Tibial nerve (tissue), 4 donors: ENCODE data around the gene PLP2. TPM values are rescaled to one million over a fixed set of nuclear protein-coding genes. Genes with fewer than 3 reads are reported as not detected.

ENCODE experiments used
- DNase-seq, 2 donors: peaks; one replicate each; pipeline ENCODE4 v3.0.0-alpha.2; 2019; ENCODE audit warnings: low spot score in 2 of 2
- H3K27ac ChIP-seq, 4 donors: fragments of 200-600 bp; sonication (generic) in 3 of 4; one replicate each; pipeline ENCODE4 v1.5.1; 2017 to 2019; ENCODE audit warnings: mild to moderate bottlenecking in 1 of 4
- H3K27me3 ChIP-seq, 2 donors: fragments of 200-600 bp; sonication (generic) in 1 of 2; one replicate each; pipeline versions ENCODE4 v1.5.1 to v1.6.0; 2017 to 2019
- H3K36me3 ChIP-seq, 3 donors: fragments of 200-600 bp; sonication (generic); one replicate each; pipeline ENCODE4 v1.5.1; 2018 to 2019
- H3K4me1 ChIP-seq, 4 donors: fragments of 200-600 bp; sonication (generic) in 3 of 4; one replicate each; pipeline ENCODE4 v1.5.1; 2017 to 2019
- H3K4me3 ChIP-seq, 4 donors: fragments of 200-600 bp; sonication (generic) in 3 of 4; one replicate each; pipeline ENCODE4 v1.5.1; 2017 to 2019; ENCODE audit warnings: mild to moderate bottlenecking in 1 of 4, moderate library complexity in 1 of 4
- H3K9me3 ChIP-seq, 4 donors: fragments of 200-600 bp; sonication (generic) in 3 of 4; one replicate each; pipeline ENCODE4 v1.5.1; 2017 to 2019
- EP300 ChIP-seq, 2 donors: sonication (generic); formaldehyde crosslinking; IDR thresholded peaks; one replicate each; pipeline ENCODE4 v1.6.1; 2017; ENCODE audit warnings: antibody characterized with exemption in 2 of 2, mild to moderate bottlenecking in 1 of 2
- POLR2A ChIP-seq, 2 donors: fragments of 450-650 bp; IDR thresholded peaks; one replicate each; pipeline ENCODE4 v1.6.1; 2017; ENCODE audit warnings: antibody characterized with exemption in 2 of 2, mild to moderate bottlenecking in 2 of 2, moderate library complexity in 2 of 2
- WGBS, 2 donors: methylation state at CpG; one replicate each; pipeline ENCODE4 v1.1.5; 2018; 5-methylcytosine and 5-hydroxymethylcytosine counted together
- total RNA-seq, 4 donors: library from RNA; depleted of rRNA; stranded (reverse); fragments of >200 nt; gene quantifications; one replicate each; pipeline ENCODE4 v1.1.0, GENCODE V29; 2016
- TF ChIP-seq, protein P1 (sequence below), 5 experiments: fragments of 200-600 bp in 3 of 5; fragments of 450-650 bp in 2 of 5; sonication (generic) in 3 of 5; IDR thresholded peaks; one replicate each; pipeline ENCODE4 v1.5.1; 2016 to 2019; ENCODE audit warnings: antibody characterized with exemption in 5 of 5, mild to moderate bottlenecking in 3 of 5, moderate library complexity in 2 of 5

PLP2 gene
- total RNA-seq, 4 donors from 2014 or later = 22.0 to 34.7 (median 31.5) TPM

DNA sequence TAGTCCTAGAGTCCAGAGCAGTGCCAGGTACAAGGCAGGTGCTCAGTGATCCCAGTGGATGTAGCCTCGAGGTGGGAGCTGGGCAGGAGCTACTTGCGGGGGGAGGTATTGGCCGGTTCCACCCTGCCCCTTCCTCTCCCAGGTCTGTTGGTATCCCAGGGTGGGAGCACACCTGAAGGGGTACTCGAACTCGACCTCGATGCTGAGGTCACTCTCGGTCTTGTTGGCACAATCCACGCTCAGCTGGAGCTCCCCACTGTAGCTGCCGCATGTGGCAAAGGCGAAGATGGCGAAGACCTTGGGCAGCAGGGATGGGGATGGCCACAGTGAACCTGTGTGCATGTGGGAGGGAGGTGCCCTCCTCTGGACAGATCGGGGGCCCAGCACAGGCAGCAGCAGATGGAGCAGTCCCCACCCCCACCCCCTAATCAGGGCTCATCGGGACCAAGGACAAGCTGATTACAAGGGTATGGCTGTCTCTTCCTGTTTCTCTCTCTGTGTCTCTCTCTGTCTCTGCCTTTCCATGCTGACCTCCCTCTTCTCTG, 25.9 kb downstream of the PLP2 start:
- H3K9me3 ChIP-seq = no peaks in the 10 kb centered on the region
- 84% methylated on average over 13 of the region's 13 CpGs; no CpG with 5 or more reads in 1 of the 2 donors for WGBS, 2 donors
- no peak overlapping the region for H3K4me3 ChIP-seq
- H3K4me1 ChIP-seq = peaks cover 0 to 15% (median 0%) of the 10 kb centered on the region in 4 donors
- no peaks in the 10 kb centered on the region for H3K27me3 ChIP-seq
- no peak for TF ChIP-seq POLR2A (IDR thresholded peaks at IDR 0.05)
- TF ChIP-seq EP300 (IDR thresholded peaks at IDR 0.05) = no peak
- TF ChIP-seq, protein P1, sequence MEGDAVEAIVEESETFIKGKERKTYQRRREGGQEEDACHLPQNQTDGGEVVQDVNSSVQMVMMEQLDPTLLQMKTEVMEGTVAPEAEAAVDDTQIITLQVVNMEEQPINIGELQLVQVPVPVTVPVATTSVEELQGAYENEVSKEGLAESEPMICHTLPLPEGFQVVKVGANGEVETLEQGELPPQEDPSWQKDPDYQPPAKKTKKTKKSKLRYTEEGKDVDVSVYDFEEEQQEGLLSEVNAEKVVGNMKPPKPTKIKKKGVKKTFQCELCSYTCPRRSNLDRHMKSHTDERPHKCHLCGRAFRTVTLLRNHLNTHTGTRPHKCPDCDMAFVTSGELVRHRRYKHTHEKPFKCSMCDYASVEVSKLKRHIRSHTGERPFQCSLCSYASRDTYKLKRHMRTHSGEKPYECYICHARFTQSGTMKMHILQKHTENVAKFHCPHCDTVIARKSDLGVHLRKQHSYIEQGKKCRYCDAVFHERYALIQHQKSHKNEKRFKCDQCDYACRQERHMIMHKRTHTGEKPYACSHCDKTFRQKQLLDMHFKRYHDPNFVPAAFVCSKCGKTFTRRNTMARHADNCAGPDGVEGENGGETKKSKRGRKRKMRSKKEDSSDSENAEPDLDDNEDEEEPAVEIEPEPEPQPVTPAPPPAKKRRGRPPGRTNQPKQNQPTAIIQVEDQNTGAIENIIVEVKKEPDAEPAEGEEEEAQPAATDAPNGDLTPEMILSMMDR (IDR thresholded peaks at IDR 0.05) = no peak
- H3K27ac ChIP-seq = no peak overlapping the region
- no peaks in the 10 kb centered on the region for H3K36me3 ChIP-seq
- no peak for DNase-seq

DNA sequence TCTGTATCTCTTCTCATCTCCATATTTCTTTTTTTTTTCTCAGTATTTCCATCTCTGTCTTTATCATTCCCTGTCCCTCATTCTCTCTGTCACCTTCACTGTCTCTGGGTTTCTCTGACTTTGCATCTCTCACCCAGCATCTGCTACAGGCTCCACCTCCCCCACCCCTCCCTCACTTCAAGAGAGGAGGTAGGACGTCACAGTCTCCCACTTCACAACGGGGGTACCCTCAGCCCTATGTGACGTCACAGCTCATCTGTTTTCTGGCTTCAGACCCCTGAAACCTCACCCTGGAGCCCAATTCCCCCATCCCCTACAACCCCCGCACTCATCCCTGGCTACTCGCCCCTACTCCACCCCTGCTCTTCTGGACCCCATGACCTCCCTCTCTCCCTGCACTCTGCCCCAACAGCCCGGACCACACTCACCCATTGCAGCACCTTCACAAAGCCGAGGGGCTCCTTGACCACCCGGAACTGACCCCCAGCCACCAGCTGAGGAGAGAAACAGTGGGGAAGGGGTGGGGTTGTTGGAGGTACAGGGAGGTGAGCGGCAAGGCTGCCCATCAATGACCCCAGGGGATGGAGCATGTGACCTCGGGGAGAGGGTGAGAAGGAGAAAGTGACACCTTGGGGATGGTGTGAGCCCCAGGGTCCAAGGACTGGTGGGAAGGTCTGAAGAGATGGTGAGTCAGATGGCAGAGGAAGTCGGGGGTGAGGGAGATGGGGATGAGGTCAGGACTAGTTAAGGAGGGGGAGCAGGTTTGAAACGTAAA, 27.0 kb downstream of the PLP2 start:
- 12 to 48% methylated on average over 11 to 12 of the region's 12 CpGs for WGBS, 2 donors
- no peak overlapping the region for H3K4me3 ChIP-seq
- no peaks in the 10 kb centered on the region for H3K9me3 ChIP-seq
- H3K36me3 ChIP-seq = no peaks in the 10 kb centered on the region
- H3K27ac ChIP-seq = no peak overlapping the region
- TF ChIP-seq POLR2A (IDR thresholded peaks at IDR 0.05) (no peak), EP300 (IDR thresholded peaks at IDR 0.05) (no peak)
- TF ChIP-seq, protein P1 (IDR thresholded peaks at IDR 0.05) = no peak
- no peaks in the 10 kb centered on the region for H3K27me3 ChIP-seq
- H3K4me1 ChIP-seq = peaks cover 0 to 15% (median 0%) of the 10 kb centered on the region in 4 donors
- no peak for DNase-seq

DNA sequence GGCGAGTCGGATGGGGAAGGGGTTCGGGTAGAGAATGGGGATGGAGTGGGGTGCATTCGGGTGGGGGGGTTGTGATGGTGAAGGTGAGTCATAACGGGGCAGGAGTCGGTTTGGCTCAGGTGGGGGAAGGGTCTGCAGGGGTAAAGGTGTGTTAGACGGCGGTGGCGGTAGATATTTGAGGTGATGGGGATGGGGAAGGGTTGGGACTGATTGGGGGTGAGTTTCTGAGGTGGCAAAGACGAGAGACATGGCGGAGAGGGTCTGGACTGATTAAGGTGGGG, 27.6 kb downstream of the PLP2 start:
- no peaks in the 10 kb centered on the region for H3K27me3 ChIP-seq
- H3K4me1 ChIP-seq = peaks cover 0 to 15% (median 0%) of the 10 kb centered on the region in 4 donors
- WGBS, 2 donors = 9 to 47% methylated on average over 11 of the region's 11 CpGs
- TF ChIP-seq, protein P1 (IDR thresholded peaks at IDR 0.05) = no peak
- no peak for TF ChIP-seq EP300 (IDR thresholded peaks at IDR 0.05)
- TF ChIP-seq POLR2A (IDR thresholded peaks at IDR 0.05) = no peak
- DNase-seq = no peak
- no peaks in the 10 kb centered on the region for H3K9me3 ChIP-seq
- no peaks in the 10 kb centered on the region for H3K36me3 ChIP-seq
- peak overlapping the region in 1 of 4 donors; percentile 72 for H3K27ac ChIP-seq
- peak overlapping the region in 1 of 4 donors; percentile 54 for H3K4me3 ChIP-seq

DNA sequence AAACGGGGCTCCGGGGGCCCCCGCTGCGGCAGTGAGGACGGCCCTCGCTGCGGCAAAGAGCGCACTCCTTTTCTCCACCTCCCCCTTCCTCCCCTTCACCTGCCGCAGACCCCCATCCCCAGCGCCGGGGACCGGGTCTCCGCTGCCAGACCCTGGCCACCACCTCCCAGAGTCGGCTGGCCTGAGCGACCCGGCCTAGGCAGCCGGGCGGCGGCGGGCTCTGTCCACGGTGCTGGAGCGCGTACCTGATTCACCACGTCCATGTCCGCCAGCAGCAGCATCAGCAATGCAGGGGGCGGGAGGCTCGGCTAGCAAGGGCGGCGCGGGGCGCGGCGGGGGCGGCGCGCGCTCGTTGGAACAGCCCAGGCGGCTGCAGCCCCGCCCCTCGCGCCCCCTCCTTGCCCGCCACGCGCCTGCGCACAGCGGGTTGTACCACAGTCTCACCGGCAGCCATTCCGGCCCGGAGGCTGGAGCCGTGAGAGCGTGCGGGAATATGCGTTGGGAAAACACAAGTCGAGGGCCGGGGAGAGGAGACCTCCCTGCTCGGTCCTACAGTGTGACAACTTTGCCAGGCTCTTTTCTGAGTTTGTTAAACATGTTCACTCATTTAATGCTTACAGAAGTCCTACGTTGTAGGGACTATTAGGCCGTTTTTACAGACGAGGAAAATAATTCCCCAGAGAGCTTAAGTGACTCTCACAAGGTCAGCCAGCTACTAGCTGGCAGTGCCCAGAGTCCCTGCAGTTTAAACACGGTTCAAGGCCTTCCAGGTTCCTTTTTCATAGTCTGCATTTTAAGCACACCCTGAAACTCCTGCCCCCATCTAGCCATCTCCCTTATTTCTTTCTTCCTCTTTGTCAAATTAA, 28.4 kb downstream of the PLP2 start, which contains the start of gene SYP:
TSS of gene SYP (minus strand) at position 288 of the 866 bp plus-strand sequence. CDS start at position 281, 7 bp downstream.
- WGBS, 2 donors = 0 to 63% methylated on average over 20 to 47 of the region's 61 CpGs
- Histone ChIP-seq H3K4me3 (peak within 1 kb of the TSS; percentile 2 to 54 (median 36)), H3K36me3 (no peaks in the 10 kb centered on the region), H3K9me3 (no peaks in the 10 kb centered on the region), H3K27me3 (no peaks in the 10 kb centered on the region), H3K4me1 (peaks cover 0 to 15% (median 0%) of the 10 kb centered on the region in 4 donors), H3K27ac (peak within 1 kb of the TSS in 3 of 4 donors; percentile 70 to 81 (median 76))
- TF ChIP-seq EP300 (IDR thresholded peaks at IDR 0.05) (peak in 1 of 2 donors; percentile 88), POLR2A (IDR thresholded peaks at IDR 0.05) (peak; percentile 57 to 65)
- TF ChIP-seq, protein P1 (IDR thresholded peaks at IDR 0.05) = peak in 1 of 5 experiments; percentile 31
- peak; percentile 73 to 74 for DNase-seq
